ENCODE results near the gene ABHD6.

Gene ABHD6

DNA sequence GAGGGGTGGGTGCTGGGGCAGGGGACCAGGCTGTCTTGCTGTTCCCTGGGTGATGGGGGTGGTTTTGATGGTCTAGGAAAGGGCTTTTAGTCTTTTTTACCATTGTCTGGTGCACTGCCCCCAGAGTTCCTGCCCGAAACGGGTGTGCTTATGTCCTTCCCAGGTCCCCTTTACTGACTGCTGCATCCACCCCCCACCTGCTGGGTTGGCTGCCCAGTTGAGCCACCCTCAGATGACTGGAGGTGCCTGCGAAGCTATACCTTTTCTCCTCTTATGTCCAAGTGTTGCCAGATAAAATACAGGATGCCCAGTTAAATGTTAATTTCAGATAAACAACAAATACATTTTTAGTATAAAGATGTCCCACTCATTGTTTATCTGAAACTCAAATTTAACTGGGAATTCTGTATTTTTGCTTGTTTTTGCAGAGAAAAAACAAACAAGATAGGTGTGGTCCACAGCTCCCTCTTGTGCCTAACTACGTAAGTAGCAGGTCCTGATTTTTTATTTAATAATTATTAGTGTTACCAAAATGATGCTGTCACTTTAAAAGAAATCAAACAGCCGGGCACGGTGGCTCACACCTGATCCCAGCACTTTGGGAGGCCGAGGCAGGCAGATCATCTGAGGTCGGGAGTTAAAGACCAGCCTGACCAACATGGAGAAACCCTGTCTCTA is 62.4 kb downstream of the ABHD6 start:
- Histone ChIP-seq H3K9ac (ENCODE audit: low read length) (no peak overlapping the region), H3K4me3 (ENCODE audit: low read length) (no peak overlapping the region), H3K36me3 (ENCODE audit: control insufficient read depth, insufficient read depth, low read length, severe bottlenecking) (no peaks in the 10 kb centered on the region), H3K4me1 (ENCODE audit: control insufficient read depth, insufficient read depth, low read length) (no peaks in the 10 kb centered on the region), H3K9me3 (ENCODE audit: control insufficient read depth, low read length) (peaks cover 7% of the 10 kb centered on the region), H3K27me3 (replicated peaks; ENCODE audit: control insufficient read depth, insufficient read depth, low read length) (peaks cover 3% of the 10 kb centered on the region)
- DNase-seq (ENCODE audit: low read depth): peak; percentile 77

GRCh38 chr3:58305882-58306711 is 68.5 kb downstream of the ABHD6 start, which contains the start of the genes HTD2 and RPP14:
Gene HTD2 (plus strand): TSS chr3:58306520. CDS start chr3:58317614, 11,094 bp downstream.
Gene RPP14 (plus strand): TSS chr3:58306245. CDS start chr3:58310330, 4,085 bp downstream.
- peak within 1 kb of the TSS; percentile 100 for H3K9ac ChIP-seq (ENCODE audit: low read length)
- H3K9me3 ChIP-seq (ENCODE audit: control insufficient read depth, low read length): no peaks in the 10 kb centered on the region
- H3K36me3 ChIP-seq (ENCODE audit: control insufficient read depth, insufficient read depth, low read length, severe bottlenecking): peaks cover 13% of the 10 kb centered on the region
- DNase-seq (ENCODE audit: low read depth): peak; percentile 99
- H3K4me1 ChIP-seq (ENCODE audit: control insufficient read depth, insufficient read depth, low read length): peaks cover 19% of the 10 kb centered on the region
- peaks cover 1% of the 10 kb centered on the region for H3K27me3 ChIP-seq (replicated peaks; ENCODE audit: control insufficient read depth, insufficient read depth, low read length)
- peak within 1 kb of the TSS; percentile 97 for H3K4me3 ChIP-seq (ENCODE audit: low read length)

- Histone ChIP-seq H3K4me1 (ENCODE audit: control insufficient read depth, insufficient read depth, low read length) (peaks cover 19% of the 10 kb centered on the region), H3K36me3 (ENCODE audit: control insufficient read depth, insufficient read depth, low read length, severe bottlenecking) (peaks cover 27% of the 10 kb centered on the region), H3K9ac (ENCODE audit: low read length) (peak overlapping the region; percentile 100), H3K27me3 (replicated peaks; ENCODE audit: control insufficient read depth, insufficient read depth, low read length) (no peaks in the 10 kb centered on the region), H3K4me3 (ENCODE audit: low read length) (peak overlapping the region; percentile 97), H3K9me3 (ENCODE audit: control insufficient read depth, low read length) (no peaks in the 10 kb centered on the region)
- peak; percentile 88 for DNase-seq (ENCODE audit: low read depth)
Observed at GRCh38 chr3:58307639-58308215, 70.1 kb downstream of the ABHD6 start.

DNA sequence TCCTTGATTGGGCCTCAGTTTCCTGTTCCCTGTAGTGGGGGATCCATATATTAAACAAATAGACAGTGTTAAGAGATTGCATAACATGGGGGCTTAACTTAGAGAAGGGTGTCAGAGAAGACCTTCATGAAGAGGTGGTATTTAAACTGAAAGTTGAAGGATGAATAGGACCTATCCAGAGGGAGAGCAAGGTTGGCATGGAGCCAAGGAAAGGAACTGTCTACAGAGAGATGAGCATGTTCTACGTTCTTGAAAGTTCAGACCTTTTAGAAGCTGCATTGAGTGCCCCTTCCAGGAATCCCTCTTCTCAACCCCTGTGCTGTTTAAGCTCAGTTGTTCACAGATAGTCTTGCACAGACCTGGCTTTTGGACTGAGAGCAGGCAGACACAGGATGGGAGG is 71.1 kb downstream of the ABHD6 start:
- H3K4me1 ChIP-seq (ENCODE audit: control insufficient read depth, insufficient read depth, low read length): peaks cover 19% of the 10 kb centered on the region
- H3K9me3 ChIP-seq (ENCODE audit: control insufficient read depth, low read length): no peaks in the 10 kb centered on the region
- H3K27me3 ChIP-seq (replicated peaks; ENCODE audit: control insufficient read depth, insufficient read depth, low read length): no peaks in the 10 kb centered on the region
- no peak overlapping the region for H3K4me3 ChIP-seq (ENCODE audit: low read length)
- DNase-seq (ENCODE audit: low read depth): peak; percentile 34
- peaks cover 37% of the 10 kb centered on the region for H3K36me3 ChIP-seq (ENCODE audit: control insufficient read depth, insufficient read depth, low read length, severe bottlenecking)
- H3K9ac ChIP-seq (ENCODE audit: low read length): peak overlapping the region; percentile 100

DNA sequence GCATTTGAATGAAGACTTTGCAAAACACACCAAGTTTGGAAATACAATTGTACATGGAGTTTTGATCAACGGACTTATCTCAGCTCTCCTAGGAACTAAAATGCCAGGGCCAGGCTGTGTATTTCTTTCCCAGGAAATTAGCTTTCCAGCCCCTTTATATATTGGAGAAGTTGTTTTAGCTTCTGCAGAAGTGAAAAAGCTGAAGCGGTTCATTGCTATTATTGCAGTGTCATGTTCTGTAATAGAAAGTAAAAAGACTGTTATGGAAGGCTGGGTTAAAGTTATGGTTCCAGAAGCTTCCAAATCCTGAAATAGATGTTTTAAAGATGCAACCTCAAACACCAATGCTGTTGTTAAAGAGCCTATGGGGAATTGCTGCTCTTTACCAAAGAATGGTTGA is 80.2 kb downstream of the ABHD6 start:
- Histone ChIP-seq H3K9me3 (ENCODE audit: control insufficient read depth, low read length) (no peaks in the 10 kb centered on the region), H3K9ac (ENCODE audit: low read length) (no peak overlapping the region), H3K27me3 (replicated peaks; ENCODE audit: control insufficient read depth, insufficient read depth, low read length) (no peaks in the 10 kb centered on the region), H3K4me3 (ENCODE audit: low read length) (no peak overlapping the region), H3K4me1 (ENCODE audit: control insufficient read depth, insufficient read depth, low read length) (peaks cover 9% of the 10 kb centered on the region), H3K36me3 (ENCODE audit: control insufficient read depth, insufficient read depth, low read length, severe bottlenecking) (peaks cover 78% of the 10 kb centered on the region)
- DNase-seq (ENCODE audit: low read depth): no peak

DNA sequence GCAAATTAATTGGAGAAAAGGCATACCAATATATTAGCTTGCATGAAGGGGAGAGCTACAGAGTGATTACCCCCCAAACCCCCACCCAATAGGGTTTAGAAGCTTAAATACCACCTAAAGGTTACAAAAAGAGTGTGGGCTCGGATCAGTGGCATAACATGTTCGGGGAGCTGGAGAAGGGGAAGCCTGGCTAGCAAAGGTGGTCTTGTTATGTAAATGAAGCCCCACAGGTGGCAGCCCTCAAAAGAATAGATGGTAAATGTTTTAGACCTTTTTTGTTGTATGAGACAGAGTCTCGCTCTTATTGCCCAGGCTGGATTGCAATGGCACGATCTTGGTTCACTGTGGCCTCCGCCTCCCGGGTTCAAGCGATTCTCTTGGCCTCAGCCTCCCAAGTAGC is 84.2 kb downstream of the ABHD6 start:
- H3K27me3 ChIP-seq (replicated peaks; ENCODE audit: control insufficient read depth, insufficient read depth, low read length): no peaks in the 10 kb centered on the region
- peaks cover 35% of the 10 kb centered on the region for H3K4me1 ChIP-seq (ENCODE audit: control insufficient read depth, insufficient read depth, low read length)
- H3K36me3 ChIP-seq (ENCODE audit: control insufficient read depth, insufficient read depth, low read length, severe bottlenecking): peaks cover 40% of the 10 kb centered on the region

GRCh38 chr3:58322793-58323192 is 85.2 kb downstream of the ABHD6 start:
- Histone ChIP-seq H3K4me1 (ENCODE audit: control insufficient read depth, insufficient read depth, low read length) (peaks cover 35% of the 10 kb centered on the region), H3K27me3 (replicated peaks; ENCODE audit: control insufficient read depth, insufficient read depth, low read length) (no peaks in the 10 kb centered on the region), H3K9me3 (ENCODE audit: control insufficient read depth, low read length) (no peaks in the 10 kb centered on the region), H3K9ac (ENCODE audit: low read length) (no peak overlapping the region), H3K4me3 (ENCODE audit: low read length) (no peak overlapping the region), H3K36me3 (ENCODE audit: control insufficient read depth, insufficient read depth, low read length, severe bottlenecking) (peaks cover 30% of the 10 kb centered on the region)
- no peak for DNase-seq (ENCODE audit: low read depth)

More for the DNA sequence above, 84.2 kb downstream of the ABHD6 start:
- no peak for DNase-seq (ENCODE audit: low read depth)
- H3K9me3 ChIP-seq (ENCODE audit: control insufficient read depth, low read length): no peaks in the 10 kb centered on the region
- H3K9ac ChIP-seq (ENCODE audit: low read length): no peak overlapping the region
- H3K4me3 ChIP-seq (ENCODE audit: low read length): no peak overlapping the region

DNA sequence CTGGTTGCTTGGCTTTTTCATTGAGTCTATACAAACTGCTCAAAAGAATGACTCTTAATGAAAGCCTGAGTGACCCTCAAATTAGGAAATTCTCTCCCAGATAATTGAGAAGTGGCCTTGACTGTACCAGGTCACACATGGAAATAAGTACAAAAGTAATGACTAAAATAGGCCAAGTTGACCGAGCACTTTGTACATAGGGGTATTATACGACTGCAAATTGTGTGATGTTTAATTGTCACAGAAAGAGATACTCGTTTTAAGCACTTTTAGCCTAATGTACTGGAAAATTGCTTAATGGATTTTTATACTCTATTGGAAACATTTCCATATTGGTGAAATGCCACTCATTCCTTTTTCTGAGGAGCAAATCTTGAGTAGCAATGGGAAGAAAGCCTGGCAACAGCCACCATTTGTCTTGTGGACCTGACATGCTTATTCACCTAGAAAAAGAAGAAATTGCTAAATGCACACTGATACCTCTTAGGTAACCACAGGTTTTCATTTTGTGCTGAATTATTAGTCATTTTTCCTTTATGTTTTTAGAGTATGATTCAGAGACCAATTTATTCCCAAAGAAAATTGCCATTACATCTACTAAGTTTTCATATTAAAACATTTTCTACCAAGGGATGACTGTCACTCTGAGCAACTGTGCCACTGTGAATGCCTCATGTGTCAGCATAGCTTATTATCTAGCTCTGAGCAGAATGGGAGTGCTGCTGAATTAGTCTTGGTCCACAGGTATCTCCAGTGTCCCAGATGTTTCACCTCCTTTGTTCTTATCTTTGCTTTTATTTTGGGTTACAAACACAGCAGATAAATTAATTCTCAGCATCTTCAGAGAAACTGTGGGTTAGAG is 86.2 kb downstream of the ABHD6 start:
- no peak for DNase-seq (ENCODE audit: low read depth)
- Histone ChIP-seq H3K27me3 (replicated peaks; ENCODE audit: control insufficient read depth, insufficient read depth, low read length) (no peaks in the 10 kb centered on the region), H3K4me1 (ENCODE audit: control insufficient read depth, insufficient read depth, low read length) (peaks cover 35% of the 10 kb centered on the region), H3K9me3 (ENCODE audit: control insufficient read depth, low read length) (no peaks in the 10 kb centered on the region), H3K36me3 (ENCODE audit: control insufficient read depth, insufficient read depth, low read length, severe bottlenecking) (peaks cover 21% of the 10 kb centered on the region), H3K9ac (ENCODE audit: low read length) (peak overlapping the region; percentile 15), H3K4me3 (ENCODE audit: low read length) (no peak overlapping the region)

DNA sequence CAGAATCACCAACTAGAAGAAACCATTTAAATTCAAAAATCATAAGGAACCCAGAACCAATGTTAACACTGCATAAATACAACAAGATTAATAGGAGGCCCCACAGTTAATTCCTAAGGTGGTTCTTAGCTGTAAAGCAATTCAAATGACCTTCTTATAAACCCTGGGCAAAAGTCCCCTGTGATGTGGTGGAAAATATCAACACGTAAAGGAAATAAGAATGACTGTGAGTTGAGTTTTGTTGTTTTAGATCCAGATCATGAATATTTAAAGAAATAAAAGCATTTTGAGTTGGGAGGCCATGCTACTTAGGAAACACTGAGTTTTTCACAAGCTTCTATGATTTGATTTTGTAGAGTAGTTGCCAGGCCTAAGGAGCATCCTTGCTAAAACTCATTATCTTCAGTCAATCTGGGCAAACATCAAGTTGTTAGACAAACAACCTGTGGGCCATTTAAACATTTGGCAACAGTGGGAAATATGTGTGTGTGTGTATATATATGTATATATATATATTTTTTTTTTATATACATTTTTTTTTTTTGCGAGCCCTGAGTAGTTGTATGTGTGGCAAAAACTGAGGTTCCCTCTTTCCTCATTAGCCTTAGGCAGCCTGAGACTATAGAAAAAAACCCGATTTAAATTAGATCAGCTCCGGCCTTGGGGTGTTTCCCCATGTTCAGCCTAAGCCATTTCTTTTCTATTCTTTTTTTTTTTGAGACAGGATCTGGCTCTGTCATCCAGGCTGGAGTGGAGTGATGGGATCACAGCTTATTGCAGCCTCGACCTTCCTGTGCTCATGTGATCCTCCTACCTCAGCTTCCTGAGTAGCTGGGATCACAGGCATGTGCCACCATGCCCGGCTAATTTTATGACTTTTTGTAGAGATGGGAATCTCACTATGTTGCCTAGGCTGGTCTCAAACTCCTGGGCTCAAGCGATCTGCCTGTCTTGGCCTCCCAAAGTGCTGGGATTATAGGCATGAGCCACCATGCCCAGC is 87.1 kb downstream of the ABHD6 start:
- peaks cover 35% of the 10 kb centered on the region for H3K4me1 ChIP-seq (ENCODE audit: control insufficient read depth, insufficient read depth, low read length)
- no peaks in the 10 kb centered on the region for H3K27me3 ChIP-seq (replicated peaks; ENCODE audit: control insufficient read depth, insufficient read depth, low read length)
- peak overlapping the region; percentile 29 for H3K9ac ChIP-seq (ENCODE audit: low read length)
- DNase-seq (ENCODE audit: low read depth): no peak
- no peaks in the 10 kb centered on the region for H3K9me3 ChIP-seq (ENCODE audit: control insufficient read depth, low read length)
- peaks cover 12% of the 10 kb centered on the region for H3K36me3 ChIP-seq (ENCODE audit: control insufficient read depth, insufficient read depth, low read length, severe bottlenecking)
- no peak overlapping the region for H3K4me3 ChIP-seq (ENCODE audit: low read length)

DNA sequence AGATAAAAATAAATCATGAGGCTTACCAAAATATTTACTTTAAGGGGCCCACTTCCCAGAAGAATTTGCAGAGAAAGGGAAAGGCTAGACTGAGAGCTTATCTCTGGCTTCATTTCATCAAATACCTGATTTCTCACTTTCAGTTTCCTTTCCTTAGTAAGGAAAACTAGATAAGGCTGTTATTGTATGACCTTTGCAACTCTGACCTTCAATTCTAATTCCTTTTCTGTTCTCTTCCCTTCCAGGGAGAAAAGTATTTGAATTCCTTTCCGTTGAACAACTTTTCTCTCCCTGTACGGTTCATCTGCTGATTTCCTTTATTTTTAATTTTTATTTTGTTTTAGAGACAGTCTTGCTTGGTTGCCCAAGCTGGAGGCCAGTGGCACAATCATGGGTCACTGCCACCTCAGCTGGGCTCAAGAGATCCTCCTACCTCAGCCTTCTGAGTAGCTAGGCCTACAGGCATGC is 88.0 kb downstream of the ABHD6 start:
- Histone ChIP-seq H3K4me3 (ENCODE audit: low read length) (no peak overlapping the region), H3K36me3 (ENCODE audit: control insufficient read depth, insufficient read depth, low read length, severe bottlenecking) (peaks cover 9% of the 10 kb centered on the region), H3K27me3 (replicated peaks; ENCODE audit: control insufficient read depth, insufficient read depth, low read length) (no peaks in the 10 kb centered on the region), H3K4me1 (ENCODE audit: control insufficient read depth, insufficient read depth, low read length) (peaks cover 39% of the 10 kb centered on the region), H3K9me3 (ENCODE audit: control insufficient read depth, low read length) (no peaks in the 10 kb centered on the region), H3K9ac (ENCODE audit: low read length) (peak overlapping the region; percentile 29)
- DNase-seq (ENCODE audit: low read depth): peak; percentile 38
